ENCODE data around the gene GPR18. TPM values are rescaled to one million over a fixed set of nuclear protein-coding genes. Genes with fewer than 3 reads are reported as not detected.

Gene GPR18
- total and polyA plus RNA-seq, 8 donors = 0.68 to 0.76 TPM; not detected in 6

DNA sequence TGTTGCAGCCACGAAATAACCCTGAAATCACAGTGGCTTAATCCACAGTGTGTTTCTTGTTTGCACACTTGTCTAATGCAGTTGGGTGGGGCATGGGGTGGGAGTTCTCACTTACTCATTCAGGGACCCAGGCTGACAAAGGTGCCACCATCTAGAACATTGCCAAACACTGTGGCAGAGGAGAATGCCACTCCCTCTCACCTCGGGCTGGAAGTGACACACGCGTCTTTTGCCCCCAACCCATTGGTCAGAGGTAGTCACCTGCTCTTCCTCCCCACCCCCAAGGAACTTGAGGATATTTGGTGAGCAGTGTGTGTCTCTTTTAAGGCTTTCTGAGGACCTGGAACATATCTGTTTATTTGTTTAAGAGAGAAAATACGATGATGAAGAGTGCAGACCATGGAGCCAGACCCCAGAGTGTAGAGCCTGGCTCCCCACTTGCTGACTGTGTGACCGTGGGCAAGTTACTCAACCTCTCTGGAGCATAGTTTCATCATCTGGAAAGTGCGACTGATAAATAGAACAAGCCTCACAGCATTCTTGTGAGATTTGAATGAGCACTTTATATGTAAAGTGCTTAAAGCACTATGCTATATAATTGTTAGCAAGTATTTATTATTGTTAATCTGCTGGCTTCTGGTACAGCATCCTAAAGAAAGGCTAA lies 31.6 kb upstream of the GPR18 start:
- no peak overlapping the region for H3K4me3 ChIP-seq
- peaks cover 0 to 7% (median 2%) of the 10 kb centered on the region in 4 donors for H3K36me3 ChIP-seq
- H3K27me3 ChIP-seq = no peaks in the 10 kb centered on the region
- H3K9me3 ChIP-seq = no peaks in the 10 kb centered on the region
- WGBS, 5 donors = 59 to 72% (median 66%) methylated on average over 7 of the region's 7 CpGs
- intact Hi-C loops (cut with DNase I; ENCODE audit: low total_unique reads) = no loop called here
- no peak overlapping the region for H3K27ac ChIP-seq
- TF ChIP-seq POLR2AphosphoS5 (IDR thresholded peaks at IDR 0.05) (no peak), EP300 (IDR thresholded peaks at IDR 0.05) (no peak), POLR2A (IDR thresholded peaks at IDR 0.05) (no peak)
- TF ChIP-seq, protein P1, sequence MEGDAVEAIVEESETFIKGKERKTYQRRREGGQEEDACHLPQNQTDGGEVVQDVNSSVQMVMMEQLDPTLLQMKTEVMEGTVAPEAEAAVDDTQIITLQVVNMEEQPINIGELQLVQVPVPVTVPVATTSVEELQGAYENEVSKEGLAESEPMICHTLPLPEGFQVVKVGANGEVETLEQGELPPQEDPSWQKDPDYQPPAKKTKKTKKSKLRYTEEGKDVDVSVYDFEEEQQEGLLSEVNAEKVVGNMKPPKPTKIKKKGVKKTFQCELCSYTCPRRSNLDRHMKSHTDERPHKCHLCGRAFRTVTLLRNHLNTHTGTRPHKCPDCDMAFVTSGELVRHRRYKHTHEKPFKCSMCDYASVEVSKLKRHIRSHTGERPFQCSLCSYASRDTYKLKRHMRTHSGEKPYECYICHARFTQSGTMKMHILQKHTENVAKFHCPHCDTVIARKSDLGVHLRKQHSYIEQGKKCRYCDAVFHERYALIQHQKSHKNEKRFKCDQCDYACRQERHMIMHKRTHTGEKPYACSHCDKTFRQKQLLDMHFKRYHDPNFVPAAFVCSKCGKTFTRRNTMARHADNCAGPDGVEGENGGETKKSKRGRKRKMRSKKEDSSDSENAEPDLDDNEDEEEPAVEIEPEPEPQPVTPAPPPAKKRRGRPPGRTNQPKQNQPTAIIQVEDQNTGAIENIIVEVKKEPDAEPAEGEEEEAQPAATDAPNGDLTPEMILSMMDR (IDR thresholded peaks at IDR 0.05) = no peak
- H3K4me1 ChIP-seq = peaks cover 15 to 53% (median 34%) of the 10 kb centered on the region in 4 donors
- DNase-seq = peak in 1 of 2 donors; percentile 44

DNA sequence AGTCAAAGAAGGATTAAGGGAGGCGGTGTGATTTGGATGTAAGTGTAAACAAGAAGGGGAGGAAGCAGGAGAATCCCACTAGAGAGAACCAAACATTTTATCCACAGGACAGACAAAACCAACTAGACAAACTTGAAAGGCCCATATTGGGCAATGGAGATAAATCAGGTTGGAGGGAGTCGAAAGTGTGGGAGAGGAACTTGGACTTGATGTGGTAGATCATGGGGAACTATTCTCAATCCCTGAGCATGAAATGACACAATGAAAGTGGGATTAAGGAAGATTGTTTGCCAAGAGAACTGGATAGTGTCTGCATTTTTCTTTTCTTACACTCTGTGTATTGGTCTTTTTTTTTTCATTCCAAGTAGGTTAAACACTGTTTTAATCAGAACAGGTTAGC lies 31.1 kb upstream of the GPR18 start:
- Histone ChIP-seq H3K27ac (no peak overlapping the region), H3K36me3 (peaks cover 0 to 7% (median 2%) of the 10 kb centered on the region in 4 donors), H3K4me1 (peaks cover 15 to 59% (median 36%) of the 10 kb centered on the region in 4 donors), H3K27me3 (no peaks in the 10 kb centered on the region), H3K9me3 (no peaks in the 10 kb centered on the region), H3K4me3 (no peak overlapping the region)
- no peak for DNase-seq
- no peak for TF ChIP-seq EP300 (IDR thresholded peaks at IDR 0.05)
- TF ChIP-seq POLR2A (IDR thresholded peaks at IDR 0.05) = no peak
- TF ChIP-seq, protein P1 (IDR thresholded peaks at IDR 0.05) = no peak
- TF ChIP-seq POLR2AphosphoS5 (IDR thresholded peaks at IDR 0.05) = no peak
- WGBS, 5 donors = 72 to 83% (median 81%) methylated on average over 2 of the region's 2 CpGs
- intact Hi-C loops (cut with DNase I; ENCODE audit: low total_unique reads) = no loop called here

DNA sequence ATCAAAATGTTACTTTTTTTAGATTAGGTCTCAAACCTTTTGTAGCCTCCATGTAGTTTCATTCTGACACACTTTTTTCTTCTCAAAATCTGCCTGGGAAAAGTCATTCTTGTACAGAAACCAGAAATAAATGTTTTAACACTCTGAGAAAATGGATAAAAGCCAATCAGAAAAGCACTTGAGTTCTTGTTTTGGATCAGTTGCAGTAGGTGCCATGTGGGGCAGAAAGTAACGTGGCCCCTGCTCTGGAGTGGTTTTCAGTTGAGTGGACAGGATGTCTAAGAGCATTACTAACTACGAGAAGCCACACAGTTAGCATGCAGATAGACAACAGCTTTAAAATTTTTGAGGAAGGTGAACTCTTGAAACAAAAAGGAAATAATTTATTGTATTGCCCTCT lies 29.9 kb upstream of the GPR18 start:
- intact Hi-C loops (cut with DNase I; ENCODE audit: low total_unique reads) = no loop called here
- no peak for DNase-seq
- TF ChIP-seq EP300 (IDR thresholded peaks at IDR 0.05) (no peak), POLR2AphosphoS5 (IDR thresholded peaks at IDR 0.05) (no peak), POLR2A (IDR thresholded peaks at IDR 0.05) (no peak)
- TF ChIP-seq, protein P1 (IDR thresholded peaks at IDR 0.05) = no peak
- Histone ChIP-seq H3K36me3 (peaks cover 0 to 4% (median 2%) of the 10 kb centered on the region in 4 donors), H3K9me3 (no peaks in the 10 kb centered on the region), H3K27ac (peak overlapping the region in 2 of 5 donors; percentile 1 to 40), H3K27me3 (no peaks in the 10 kb centered on the region), H3K4me3 (no peak overlapping the region), H3K4me1 (peaks cover 17 to 71% (median 42%) of the 10 kb centered on the region in 4 donors)
- 56 to 89% (median 82%) methylated on average over 2 of the region's 2 CpGs for WGBS, 5 donors

DNA sequence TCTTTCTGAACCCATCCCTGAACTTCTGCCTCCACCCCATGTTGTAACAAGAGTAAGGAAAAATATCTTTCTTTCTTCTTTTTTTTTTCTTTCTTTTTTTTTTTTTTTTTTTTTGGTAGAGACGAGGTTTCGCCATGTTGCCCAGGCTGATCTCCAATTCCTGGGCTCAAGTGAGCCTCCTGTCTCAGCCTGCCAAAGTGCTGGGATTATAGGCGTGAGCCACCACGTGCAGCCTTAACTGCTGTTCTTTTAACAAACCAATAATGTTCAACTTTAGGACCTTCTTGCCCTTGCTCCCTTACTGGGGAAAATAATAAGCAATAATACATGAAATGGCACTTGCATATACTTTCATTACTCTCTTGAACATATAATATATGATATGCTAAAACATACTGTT lies 29.4 kb upstream of the GPR18 start:
- Histone ChIP-seq H3K9me3 (no peaks in the 10 kb centered on the region), H3K27ac (peak overlapping the region in 1 of 5 donors; percentile 40), H3K36me3 (peaks cover 0 to 4% (median 0%) of the 10 kb centered on the region in 4 donors), H3K4me1 (peaks cover 17 to 76% (median 46%) of the 10 kb centered on the region in 4 donors), H3K27me3 (no peaks in the 10 kb centered on the region), H3K4me3 (no peak overlapping the region)
- no peak for DNase-seq
- TF ChIP-seq EP300 (IDR thresholded peaks at IDR 0.05) = no peak
- no peak for TF ChIP-seq POLR2AphosphoS5 (IDR thresholded peaks at IDR 0.05)
- TF ChIP-seq POLR2A (IDR thresholded peaks at IDR 0.05) = no peak
- TF ChIP-seq, protein P1 (IDR thresholded peaks at IDR 0.05) = no peak
- WGBS, 5 donors = 69 to 94% (median 83%) methylated on average over 3 to 4 of the region's 4 CpGs
- intact Hi-C loops (cut with DNase I; ENCODE audit: low total_unique reads) = no loop called here

All from stomach (tissue), 9 donors.